DOHH2 (cell line): Measurements from ENCODE around the gene CAMSAP1.
"Not testable (repeated sequence)": the region's sequence is repeated elsewhere in the genome, so short reads cannot be mapped to it uniquely, and the experiment has no call there.

Source experiments
- H3F3A ChIP-seq: fragments of 200-600 bp; sonication (generic), shearing (Covaris generic); 2 replicates; pipeline ENCODE4 v1.6.0; 2016; ENCODE audit warnings: antibody characterized with exemption, mild to moderate bottlenecking; ENCODE audit not compliant: control insufficient read depth, insufficient read depth
- H3K27ac ChIP-seq: fragments of 200-600 bp; sonication (generic); 2 replicates; pipeline ENCODE4 v1.5.1; 2014; ENCODE audit warnings: low read depth, mild to moderate bottlenecking, low read length, moderate library complexity
- H3K27me3 ChIP-seq: fragments of 200-600 bp; sonication (generic); 2 replicates; pipeline ENCODE4 v1.6.1; 2014; ENCODE audit warnings: mild to moderate bottlenecking, low read length, mixed read lengths; ENCODE audit not compliant: control insufficient read depth
- H3K36me3 ChIP-seq: fragments of 200-600 bp; sonication (generic); 2 replicates; pipeline ENCODE4 v1.6.1; 2014; ENCODE audit warnings: mild to moderate bottlenecking, low read length, moderate library complexity, mixed read lengths; ENCODE audit not compliant: control insufficient read depth
- H3K4me1 ChIP-seq: fragments of 200-600 bp; sonication (generic); 2 replicates; pipeline ENCODE4 v1.6.1; 2014; ENCODE audit warnings: mild to moderate bottlenecking, low read length, mixed read lengths; ENCODE audit not compliant: control insufficient read depth
- H3K4me2 ChIP-seq: fragments of 200-600 bp; sonication (generic); 2 replicates; pipeline ENCODE4 v1.6.0; 2014; ENCODE audit warnings: mild to moderate bottlenecking, low read length, moderate library complexity
- H3K4me3 ChIP-seq: fragments of 200-600 bp; sonication (generic); 2 replicates; pipeline ENCODE4 v1.5.1; 2014; ENCODE audit warnings: mild to moderate bottlenecking, low read length, mixed read lengths
- H3K79me2 ChIP-seq: fragments of 200-600 bp; sonication (generic); 2 replicates; pipeline ENCODE4 v1.6.1; 2014; ENCODE audit warnings: mild to moderate bottlenecking, low read length, mixed read lengths; ENCODE audit not compliant: control insufficient read depth
- H3K9me2 ChIP-seq: fragments of 200-600 bp; sonication (generic); replicated peaks from 2 replicates; pipeline ENCODE4 v1.6.1; 2014; ENCODE audit warnings: mild to moderate bottlenecking, low read length, mixed read lengths; ENCODE audit not compliant: control insufficient read depth
- H3K9me3 ChIP-seq: fragments of 200-600 bp; sonication (generic); 2 replicates; pipeline ENCODE4 v1.6.1; 2014; ENCODE audit warnings: antibody characterized with exemption, low read length, mixed read lengths; ENCODE audit not compliant: control insufficient read depth, insufficient read depth
- H4K20me1 ChIP-seq: fragments of 200-600 bp; sonication (generic); 2 replicates; pipeline ENCODE4 v1.6.0; 2014; ENCODE audit warnings: low read depth, mild to moderate bottlenecking, antibody characterized with exemption, low read length, moderate library complexity; ENCODE audit not compliant: control insufficient read depth, insufficient read depth
- EZH2phosphoT487 ChIP-seq: fragments of 200-600 bp; sonication (generic); IDR thresholded peaks from 2 replicates; pipeline ENCODE4 v1.6.1; 2017; ENCODE audit warnings: borderline replicate concordance, mild to moderate bottlenecking, antibody characterized with exemption, low read length, moderate library complexity, mixed read lengths
- TF ChIP-seq, protein P1 (sequence below): fragments of 200-600 bp; sonication (generic); IDR thresholded peaks from one replicate; pipeline ENCODE4 v1.5.1; 2014; ENCODE audit warnings: antibody characterized with exemption, mild to moderate bottlenecking, low read depth, low read length; ENCODE audit not compliant: poor library complexity, severe bottlenecking

Gene CAMSAP1

DNA sequence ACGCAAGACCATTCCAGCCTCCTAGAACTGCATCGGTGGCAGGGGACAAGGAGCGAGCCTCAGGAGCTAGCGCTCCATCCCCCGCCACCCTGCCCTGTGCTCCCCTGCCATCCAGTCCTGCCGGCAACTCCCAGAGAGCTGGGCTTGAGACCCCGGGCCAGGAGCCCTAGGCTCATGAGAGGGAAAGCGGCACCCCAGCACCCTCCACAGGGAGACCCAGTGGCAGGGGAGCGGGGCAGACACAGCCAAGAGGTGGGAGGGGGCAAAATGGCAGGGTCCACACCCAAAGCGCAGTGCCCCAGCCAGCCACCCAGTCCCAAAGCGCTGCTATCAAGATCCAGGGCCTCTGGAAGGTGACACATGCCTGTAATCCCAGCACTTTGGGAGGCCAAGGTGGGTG is 41.1 kb upstream of the CAMSAP1 start:
- no peaks in the 10 kb centered on the region for H3F3A ChIP-seq
- H3K9me3 ChIP-seq = no peaks in the 10 kb centered on the region
- no peak overlapping the region for H3K4me3 ChIP-seq
- no peak overlapping the region for H3K4me2 ChIP-seq
- no peaks in the 10 kb centered on the region for H4K20me1 ChIP-seq
- peaks cover 58% of the 10 kb centered on the region for H3K36me3 ChIP-seq
- TF ChIP-seq, protein P1, sequence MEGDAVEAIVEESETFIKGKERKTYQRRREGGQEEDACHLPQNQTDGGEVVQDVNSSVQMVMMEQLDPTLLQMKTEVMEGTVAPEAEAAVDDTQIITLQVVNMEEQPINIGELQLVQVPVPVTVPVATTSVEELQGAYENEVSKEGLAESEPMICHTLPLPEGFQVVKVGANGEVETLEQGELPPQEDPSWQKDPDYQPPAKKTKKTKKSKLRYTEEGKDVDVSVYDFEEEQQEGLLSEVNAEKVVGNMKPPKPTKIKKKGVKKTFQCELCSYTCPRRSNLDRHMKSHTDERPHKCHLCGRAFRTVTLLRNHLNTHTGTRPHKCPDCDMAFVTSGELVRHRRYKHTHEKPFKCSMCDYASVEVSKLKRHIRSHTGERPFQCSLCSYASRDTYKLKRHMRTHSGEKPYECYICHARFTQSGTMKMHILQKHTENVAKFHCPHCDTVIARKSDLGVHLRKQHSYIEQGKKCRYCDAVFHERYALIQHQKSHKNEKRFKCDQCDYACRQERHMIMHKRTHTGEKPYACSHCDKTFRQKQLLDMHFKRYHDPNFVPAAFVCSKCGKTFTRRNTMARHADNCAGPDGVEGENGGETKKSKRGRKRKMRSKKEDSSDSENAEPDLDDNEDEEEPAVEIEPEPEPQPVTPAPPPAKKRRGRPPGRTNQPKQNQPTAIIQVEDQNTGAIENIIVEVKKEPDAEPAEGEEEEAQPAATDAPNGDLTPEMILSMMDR = no peak
- no peak for TF ChIP-seq EZH2phosphoT487
- H3K27me3 ChIP-seq = no peaks in the 10 kb centered on the region
- no peaks in the 10 kb centered on the region for H3K79me2 ChIP-seq
- no peak overlapping the region for H3K27ac ChIP-seq
- H3K4me1 ChIP-seq = no peaks in the 10 kb centered on the region
- no peaks in the 10 kb centered on the region for H3K9me2 ChIP-seq

DNA sequence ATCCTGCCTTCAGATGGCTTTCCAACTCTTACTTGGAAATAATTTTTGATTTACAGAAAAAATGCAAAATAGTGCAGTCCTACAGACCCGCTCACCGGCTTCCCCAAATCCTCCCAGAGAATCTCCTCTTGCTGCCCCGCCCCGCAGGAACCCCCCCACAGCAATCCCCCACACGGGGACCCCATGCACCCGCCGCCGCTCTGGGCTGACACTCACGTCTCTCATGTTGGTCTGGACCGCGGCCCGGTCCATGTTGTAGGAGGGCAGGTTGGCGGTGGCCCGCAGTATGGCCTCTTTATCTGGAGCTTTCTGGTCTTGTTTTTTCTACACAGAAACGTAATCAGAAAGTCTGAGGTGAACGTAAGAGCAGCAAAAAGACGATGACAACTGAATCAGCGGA is 40.2 kb upstream of the CAMSAP1 start:
- H3K4me1 ChIP-seq = no peaks in the 10 kb centered on the region
- H3K9me3 ChIP-seq = no peaks in the 10 kb centered on the region
- no peaks in the 10 kb centered on the region for H3K27me3 ChIP-seq
- H3K9me2 ChIP-seq = no peaks in the 10 kb centered on the region
- H3K4me2 ChIP-seq = no peak overlapping the region
- H3K27ac ChIP-seq = no peak overlapping the region
- peaks cover 55% of the 10 kb centered on the region for H3K36me3 ChIP-seq
- TF ChIP-seq, protein P1 = no peak
- no peak for TF ChIP-seq EZH2phosphoT487
- no peaks in the 10 kb centered on the region for H4K20me1 ChIP-seq
- no peak overlapping the region for H3K4me3 ChIP-seq
- no peaks in the 10 kb centered on the region for H3K79me2 ChIP-seq
- no peaks in the 10 kb centered on the region for H3F3A ChIP-seq

DNA sequence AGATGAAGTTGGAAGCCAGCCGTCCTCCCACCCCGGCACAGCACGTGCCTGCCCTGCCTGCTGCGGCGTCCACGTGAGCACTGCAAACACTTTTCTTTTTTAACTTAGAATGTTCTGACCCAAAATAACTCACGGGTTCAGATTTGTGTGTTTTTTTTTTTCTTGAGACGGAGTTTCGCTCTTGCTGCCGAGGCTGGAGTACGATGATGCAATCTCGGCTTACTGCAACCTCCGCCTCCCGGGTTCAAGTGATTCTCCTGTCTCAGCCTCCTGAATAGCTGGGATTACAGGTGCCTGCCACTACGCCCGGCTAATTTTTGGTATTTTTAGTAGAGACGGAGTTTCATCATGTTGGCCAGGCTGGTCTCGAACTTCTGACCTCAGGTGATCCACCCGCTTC is 39.8 kb upstream of the CAMSAP1 start:
- H3K4me3 ChIP-seq, H3K27me3 ChIP-seq, H4K20me1 ChIP-seq, H3K4me2 ChIP-seq, H3K9me3 ChIP-seq, H3K27ac ChIP-seq, H3F3A ChIP-seq, H3K4me1 ChIP-seq, H3K79me2 ChIP-seq, H3K9me2 ChIP-seq: not testable (repeated sequence)
- H3K36me3 ChIP-seq = peaks cover 50% of the 10 kb centered on the region

DNA sequence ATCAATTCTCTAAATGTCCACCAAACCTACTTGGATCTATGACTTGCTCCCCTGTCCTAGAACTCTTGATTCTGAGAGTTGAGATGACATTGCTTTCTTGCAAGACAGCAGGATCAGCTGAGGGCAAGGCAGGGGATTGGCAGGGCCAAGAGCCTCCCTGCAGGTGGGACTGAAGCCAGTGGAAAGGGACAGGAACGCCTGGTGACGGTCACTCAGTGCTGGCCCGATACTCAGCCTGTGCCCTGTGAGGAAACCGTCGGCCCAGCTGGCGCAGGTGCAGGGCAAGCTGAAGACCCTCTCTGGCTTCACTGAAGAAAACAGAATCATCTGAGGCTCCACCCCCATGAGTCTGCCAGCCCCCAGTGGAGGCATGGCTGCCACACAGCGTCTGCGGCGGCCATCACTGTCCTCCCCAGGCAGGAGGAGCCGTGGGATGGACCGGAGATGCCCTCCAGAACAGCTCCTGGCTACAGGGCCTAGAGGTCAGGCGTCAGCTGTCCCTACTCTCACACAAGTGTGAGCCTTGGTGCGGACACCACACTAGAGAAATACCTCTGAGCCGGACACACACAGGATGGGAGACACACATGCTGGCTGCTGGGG is 39.1 kb upstream of the CAMSAP1 start:
- Histone ChIP-seq H3F3A (no peaks in the 10 kb centered on the region), H3K4me1 (no peaks in the 10 kb centered on the region), H3K27me3 (no peaks in the 10 kb centered on the region), H3K9me3 (no peaks in the 10 kb centered on the region), H3K4me3 (no peak overlapping the region), H3K36me3 (peaks cover 47% of the 10 kb centered on the region), H3K9me2 (no peaks in the 10 kb centered on the region), H3K27ac (no peak overlapping the region), H3K4me2 (no peak overlapping the region), H3K79me2 (no peaks in the 10 kb centered on the region), H4K20me1 (no peaks in the 10 kb centered on the region)
- TF ChIP-seq EZH2phosphoT487 = no peak
- TF ChIP-seq, protein P1 = no peak
